PC-9 (cell line): ENCODE data around the gene CFAP77.

Experiments
- CTCF ChIP-seq: fragments of 200-600 bp; sonication (generic); conservative IDR thresholded peaks from 2 replicates; pipeline ENCODE4 v1.6.1; 2017; ENCODE audit warnings: mixed run types, antibody characterized with exemption, mild to moderate bottlenecking, moderate library complexity
- EZH2 ChIP-seq: fragments of 200-600 bp; sonication (generic); IDR thresholded peaks from 2 replicates; pipeline ENCODE4 v1.8.0; 2017; ENCODE audit warnings: antibody characterized with exemption, low read depth

GRCh38 chr9:132519033-132519432 lies 109.0 kb downstream of the CFAP77 start:
- TF ChIP-seq EZH2, result no peak
- TF ChIP-seq CTCF, result no peak
